Suprapubic skin (tissue), 4 donors: ENCODE measurements around the gene RAMP2.

Source experiments
- CTCF ChIP-seq, 2 donors: fragments of 200-600 bp in 1 of 2; fragments of 450-650 bp in 1 of 2; sonication (generic) in 1 of 2; IDR thresholded peaks; one replicate each; pipeline ENCODE4 v1.5.1; 2016 to 2019; ENCODE audit warnings: antibody characterized with exemption in 2 of 2, mild to moderate bottlenecking in 1 of 2, moderate library complexity in 1 of 2
- EP300 ChIP-seq: sonication (generic); formaldehyde crosslinking; IDR thresholded peaks from one replicate; pipeline ENCODE4 v1.6.1; 2017; ENCODE audit warnings: antibody characterized with exemption
- POLR2A ChIP-seq, 2 donors: fragments of 450-650 bp; IDR thresholded peaks; one replicate each; pipeline ENCODE4 v1.6.1; 2017; ENCODE audit warnings: antibody characterized with exemption in 2 of 2, mild to moderate bottlenecking in 2 of 2, moderate library complexity in 2 of 2
- POLR2AphosphoS5 ChIP-seq, 3 donors: sonication (generic); formaldehyde crosslinking; IDR thresholded peaks; one replicate each; pipeline ENCODE4 v1.6.1; 2017; ENCODE audit warnings: antibody characterized with exemption in 3 of 3

GRCh38 chr17:42784409-42784808 lies 23.4 kb downstream of the RAMP2 start:
- TF ChIP-seq CTCF (IDR thresholded peaks at IDR 0.05): no peak
- TF ChIP-seq EP300: no peak
- TF ChIP-seq POLR2A (IDR thresholded peaks at IDR 0.05): no peak
- TF ChIP-seq POLR2AphosphoS5 (IDR thresholded peaks at IDR 0.05): no peak
